ENCODE data around the gene SF3A2.
A peak's percentile ranks its signal among the peaks of the same experiment; 100 is the strongest.

SF3A2 gene

GRCh38 chr19:2236314-2237050 is at the start of gene SF3A2, which contains the start of gene PLEKHJ1:
SF3A2 (plus strand) TSS chr19:2236824; CDS start chr19:2243419, 6,595 bp downstream.
PLEKHJ1 (minus strand) TSS chr19:2236329; CDS start chr19:2236248, 81 bp downstream.
- H3K4me3 ChIP-seq (ENCODE audit: low read depth, low read length): peak within 1 kb of the TSS; percentile 76
- peak; percentile 94 for DNase-seq (ENCODE audit: low read depth)
- TF ChIP-seq MYC (IDR thresholded peaks at IDR 0.05; ENCODE audit: low read depth, low read length) (peak; percentile 80), POLR2A (IDR thresholded peaks at IDR 0.05; ENCODE audit: extremely low read depth, insufficient read length) (peak; percentile 45), CTCF (IDR thresholded peaks at IDR 0.05; ENCODE audit: low read depth, low read length) (peak; percentile 71), MAX (IDR thresholded peaks at IDR 0.05; ENCODE audit: low read depth, low read length) (peak; percentile 64; the same call in 1 of the 2 replicates)

- no peak for DNase-seq (ENCODE audit: low read depth)
- TF ChIP-seq CTCF (IDR thresholded peaks at IDR 0.05; ENCODE audit: low read depth, low read length) (no peak), MAX (IDR thresholded peaks at IDR 0.05; ENCODE audit: low read depth, low read length) (no peak), MYC (IDR thresholded peaks at IDR 0.05; ENCODE audit: low read depth, low read length) (no peak), POLR2A (IDR thresholded peaks at IDR 0.05; ENCODE audit: extremely low read depth, insufficient read length) (no peak)
- no peak overlapping the region for H3K4me3 ChIP-seq (ENCODE audit: low read depth, low read length)
These were observed 49.5 kb upstream of the SF3A2 start for GRCh38 chr19:2187159-2187558.

- no peak overlapping the region for H3K4me3 ChIP-seq (ENCODE audit: low read depth, low read length)
- TF ChIP-seq MAX (IDR thresholded peaks at IDR 0.05; ENCODE audit: low read depth, low read length) (no peak), MYC (IDR thresholded peaks at IDR 0.05; ENCODE audit: low read depth, low read length) (no peak), POLR2A (IDR thresholded peaks at IDR 0.05; ENCODE audit: extremely low read depth, insufficient read length) (no peak), CTCF (IDR thresholded peaks at IDR 0.05; ENCODE audit: low read depth, low read length) (no peak)
- DNase-seq (ENCODE audit: low read depth): no peak
These were observed 47.8 kb upstream of the SF3A2 start for GRCh38 chr19:2188708-2189385.

- no peak for TF ChIP-seq MYC (IDR thresholded peaks at IDR 0.05; ENCODE audit: low read depth, low read length)
- no peak for TF ChIP-seq MAX (IDR thresholded peaks at IDR 0.05; ENCODE audit: low read depth, low read length)
- no peak for TF ChIP-seq POLR2A (IDR thresholded peaks at IDR 0.05; ENCODE audit: extremely low read depth, insufficient read length)
- no peak for TF ChIP-seq CTCF (IDR thresholded peaks at IDR 0.05; ENCODE audit: low read depth, low read length)
- DNase-seq (ENCODE audit: low read depth): no peak
- no peak overlapping the region for H3K4me3 ChIP-seq (ENCODE audit: low read depth, low read length)
These were observed 46.7 kb upstream of the SF3A2 start for GRCh38 chr19:2189880-2190279.

GRCh38 chr19:2190848-2191455 is 45.7 kb upstream of the SF3A2 start:
- no peak for TF ChIP-seq MAX (IDR thresholded peaks at IDR 0.05; ENCODE audit: low read depth, low read length)
- TF ChIP-seq MYC (IDR thresholded peaks at IDR 0.05; ENCODE audit: low read depth, low read length): no peak
- no peak for TF ChIP-seq CTCF (IDR thresholded peaks at IDR 0.05; ENCODE audit: low read depth, low read length)
- no peak for TF ChIP-seq POLR2A (IDR thresholded peaks at IDR 0.05; ENCODE audit: extremely low read depth, insufficient read length)
- H3K4me3 ChIP-seq (ENCODE audit: low read depth, low read length): no peak overlapping the region
- no peak for DNase-seq (ENCODE audit: low read depth)
